DOHH2 (cell line): ENCODE data around the gene SAMD7.

Experiments
- CTCF ChIP-seq: fragments of 200-600 bp; sonication (generic); IDR thresholded peaks from one replicate; pipeline ENCODE4 v1.5.1; 2014; ENCODE audit warnings: antibody characterized with exemption, mild to moderate bottlenecking, low read depth, low read length; ENCODE audit not compliant: poor library complexity, severe bottlenecking
- EZH2phosphoT487 ChIP-seq: fragments of 200-600 bp; sonication (generic); IDR thresholded peaks from 2 replicates; pipeline ENCODE4 v1.6.1; 2017; ENCODE audit warnings: borderline replicate concordance, mild to moderate bottlenecking, antibody characterized with exemption, low read length, moderate library complexity, mixed read lengths

GRCh38 chr3:169865176-169865767 is 46.1 kb upstream of the SAMD7 start:
- TF ChIP-seq EZH2phosphoT487 (no peak), CTCF (peak; percentile 17)
